GM19397 (cell line): ENCODE results near the gene ANKRD17.

Experiments
- ATAC-seq: cut with Tn5 transposase; IDR thresholded peaks from one replicate; pipeline ENCODE4 v1.9.1; 2021; ENCODE audit warnings: mild to moderate bottlenecking, moderate library complexity; ENCODE audit not compliant: unreplicated experiment

ANKRD17 gene

DNA sequence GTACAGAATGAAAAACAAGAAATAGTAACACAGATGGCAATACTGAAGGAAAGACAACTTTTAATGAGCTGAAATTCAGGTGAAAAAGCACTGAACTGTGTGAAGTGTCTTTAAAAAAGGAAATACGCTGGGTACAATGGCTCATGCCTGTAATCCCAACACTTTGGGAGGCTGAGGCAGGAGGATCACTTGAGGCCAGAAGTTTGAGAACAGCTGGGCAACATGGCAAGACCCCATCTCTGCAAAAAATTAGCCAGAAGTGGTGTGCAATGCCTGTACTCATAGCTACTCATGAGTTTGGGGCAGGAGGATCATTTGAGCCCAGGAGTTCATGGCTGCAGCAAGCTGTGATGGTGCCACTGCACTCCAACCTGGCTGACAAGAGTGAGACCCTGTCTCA is 129.3 kb downstream of the ANKRD17 start:
- ATAC-seq = no peak

DNA sequence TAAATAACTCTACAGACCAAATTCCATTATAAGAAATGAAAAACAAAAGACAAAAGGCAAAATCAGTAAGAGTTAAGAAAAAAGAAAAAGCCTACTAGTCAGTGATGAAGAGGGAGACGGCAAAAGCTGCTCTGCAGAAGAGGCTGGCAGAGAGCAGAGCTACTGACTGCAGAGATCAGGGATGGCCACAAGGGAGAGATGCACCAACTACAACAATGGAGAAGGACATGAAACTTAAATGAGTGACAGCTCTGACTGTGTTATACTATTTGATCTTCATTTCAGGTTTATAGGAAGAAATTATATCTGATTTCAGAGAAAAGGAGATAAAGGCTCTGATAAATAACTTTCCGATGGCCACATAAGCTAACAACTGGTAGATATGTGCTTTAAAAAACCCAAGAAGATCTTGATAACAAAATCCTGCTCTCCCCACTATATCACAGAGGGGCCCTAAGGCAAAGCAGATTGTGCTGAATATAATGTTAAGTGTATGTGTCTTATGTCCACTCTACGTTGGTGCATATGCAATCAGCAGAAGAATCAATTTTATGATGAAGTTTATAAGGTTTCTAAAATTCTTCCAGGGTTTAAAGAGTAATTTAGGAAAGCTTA is 130.7 kb downstream of the ANKRD17 start:
- ATAC-seq = no peak

DNA sequence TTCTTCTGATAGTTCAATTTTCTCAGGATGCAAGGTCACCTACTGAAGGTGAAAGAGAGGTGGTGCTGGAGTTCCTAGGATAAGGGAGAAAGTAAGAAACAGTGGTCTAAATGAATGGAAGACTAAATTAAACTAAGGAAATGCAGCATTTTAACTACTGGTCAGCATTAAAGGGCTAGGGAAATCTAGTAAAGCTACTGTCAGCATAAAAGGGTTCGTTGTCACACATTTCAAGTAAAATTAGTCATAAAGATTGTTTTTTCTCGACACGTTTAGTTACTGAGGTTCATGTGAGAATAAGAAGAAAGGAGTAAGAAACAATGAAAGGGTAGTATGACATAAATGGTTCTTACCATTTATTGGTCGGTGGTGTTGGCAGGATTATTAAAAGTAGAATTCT is 149.1 kb downstream of the ANKRD17 start:
- no peak for ATAC-seq

DNA sequence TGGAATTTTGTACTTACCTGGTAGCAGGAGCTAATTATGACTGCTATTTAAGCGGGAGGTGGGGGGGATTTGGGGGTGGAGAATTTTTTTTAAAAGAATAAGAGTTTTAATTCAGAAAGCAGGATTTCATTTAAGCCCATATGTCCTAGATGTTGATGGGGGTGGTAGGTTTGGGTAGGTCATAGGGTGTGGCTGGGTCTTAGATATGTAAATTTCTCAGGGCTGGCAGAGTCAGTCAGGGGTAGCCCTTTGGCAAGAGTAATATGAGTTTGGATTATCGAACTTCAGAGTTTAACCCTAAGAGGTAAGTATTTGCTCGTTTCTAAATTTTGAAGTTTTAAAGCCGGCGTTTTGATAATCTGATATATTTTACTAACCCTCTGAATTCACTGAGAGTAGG is 153.9 kb downstream of the ANKRD17 start:
- ATAC-seq = no peak

DNA sequence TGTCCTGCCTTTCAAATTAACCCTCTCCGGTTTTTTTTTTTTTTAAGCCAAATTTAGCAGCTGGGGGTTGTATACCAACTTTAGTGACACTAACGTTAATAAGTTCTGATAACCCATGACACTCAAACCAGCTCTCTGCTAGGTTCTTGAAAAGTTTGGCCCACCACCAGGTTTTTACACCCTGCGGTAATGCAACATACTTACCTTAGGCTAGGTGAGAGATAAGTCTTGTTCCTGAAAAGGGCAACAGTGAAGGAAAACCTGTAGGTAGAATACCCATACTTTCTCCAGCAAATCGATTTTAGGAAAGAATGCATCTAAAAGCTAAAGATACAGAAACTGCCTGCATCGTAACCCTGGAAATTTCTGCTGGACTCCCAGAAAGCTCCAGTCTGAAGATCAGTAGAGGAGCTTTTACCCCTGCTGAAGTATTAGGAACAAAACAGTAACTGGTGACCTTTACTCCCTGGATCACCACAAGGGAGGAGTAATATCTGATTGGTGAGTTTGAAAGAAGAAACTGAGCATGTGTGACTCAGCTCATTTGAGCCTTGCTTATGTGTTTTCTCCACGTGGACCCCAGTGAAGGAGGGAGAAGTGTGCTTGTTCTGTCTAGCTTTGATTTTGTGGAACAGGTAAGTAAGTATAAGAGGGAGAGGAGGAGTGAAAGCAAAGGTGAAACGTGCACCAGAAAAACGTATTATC is 154.6 kb downstream of the ANKRD17 start:
- no peak for ATAC-seq

DNA sequence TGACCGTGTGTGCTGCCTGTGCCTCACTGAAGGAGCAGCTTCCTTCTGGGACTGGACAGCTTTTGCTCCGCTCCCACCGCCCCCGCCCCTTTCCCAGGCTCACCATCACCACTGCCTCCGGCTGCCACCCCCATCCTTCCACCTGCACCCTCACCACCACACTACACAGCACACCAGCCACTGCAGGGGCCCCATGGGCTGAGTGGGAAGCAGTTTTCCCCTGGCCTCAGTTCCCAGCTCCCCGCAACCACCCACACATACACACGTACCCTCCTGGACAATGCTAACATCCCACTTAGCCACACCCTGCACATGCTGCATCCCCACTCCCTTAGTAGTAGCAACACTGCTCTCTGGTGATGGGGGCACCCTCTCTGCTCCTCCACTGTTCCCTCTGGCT is 159.5 kb downstream of the ANKRD17 start:
- no peak for ATAC-seq

DNA sequence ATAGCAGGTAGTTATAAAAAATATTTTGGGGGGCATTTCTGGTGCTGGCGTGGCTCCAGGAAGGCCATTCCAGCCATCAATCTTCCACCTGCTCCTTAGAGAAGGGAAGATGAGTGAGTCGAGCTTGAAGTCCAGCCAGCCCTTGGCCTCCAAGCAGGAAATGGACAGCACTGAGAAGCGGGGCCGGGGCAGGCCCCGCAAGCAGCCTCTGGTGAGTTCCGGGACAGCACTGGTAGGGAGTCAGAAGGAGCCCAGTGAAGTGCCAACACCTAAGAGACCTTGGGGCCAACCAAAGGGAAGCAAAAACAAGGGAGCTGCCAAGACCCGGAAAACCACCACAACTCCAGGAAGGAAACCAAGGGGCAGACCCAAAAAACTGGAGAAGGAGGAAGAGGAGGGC is 159.9 kb downstream of the ANKRD17 start:
- no peak for ATAC-seq

DNA sequence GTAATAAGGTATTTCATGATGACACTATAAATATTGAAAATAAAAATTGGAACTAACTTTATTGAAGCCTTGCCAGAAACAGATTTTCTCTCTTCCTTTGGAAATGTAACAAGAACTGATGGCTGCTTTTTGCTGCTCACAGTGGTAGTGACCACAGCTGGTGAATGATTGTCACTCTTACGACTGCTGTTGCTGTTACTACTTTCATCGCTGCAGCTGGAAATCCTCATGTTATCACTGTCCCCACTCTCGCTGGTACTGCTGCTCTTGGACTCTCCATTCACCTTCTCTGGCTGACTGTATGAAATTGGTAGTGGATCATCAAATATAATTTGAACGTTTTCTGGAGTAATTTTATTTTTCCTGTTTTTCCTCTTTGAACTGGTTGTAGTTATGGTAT is 160.6 kb downstream of the ANKRD17 start:
- ATAC-seq = no peak

DNA sequence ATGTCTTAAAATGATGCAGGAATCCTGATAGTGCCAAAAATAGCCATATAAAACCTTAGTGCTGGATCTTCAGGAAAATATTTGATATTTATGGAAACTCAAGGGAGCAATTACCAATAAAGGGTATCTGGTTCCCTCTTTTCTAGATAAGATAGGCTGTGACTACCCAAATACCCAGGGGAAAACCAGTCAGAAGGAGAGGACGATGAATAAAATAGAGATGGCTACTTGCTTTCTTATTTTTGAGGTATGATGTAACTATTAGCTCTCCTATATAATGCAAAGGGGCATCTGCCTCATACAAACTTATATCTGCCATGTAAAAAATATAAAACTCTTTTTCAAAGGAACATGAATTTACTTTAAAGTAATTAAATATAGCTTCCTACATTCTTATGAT is 165.7 kb downstream of the ANKRD17 start:
- no peak for ATAC-seq

DNA sequence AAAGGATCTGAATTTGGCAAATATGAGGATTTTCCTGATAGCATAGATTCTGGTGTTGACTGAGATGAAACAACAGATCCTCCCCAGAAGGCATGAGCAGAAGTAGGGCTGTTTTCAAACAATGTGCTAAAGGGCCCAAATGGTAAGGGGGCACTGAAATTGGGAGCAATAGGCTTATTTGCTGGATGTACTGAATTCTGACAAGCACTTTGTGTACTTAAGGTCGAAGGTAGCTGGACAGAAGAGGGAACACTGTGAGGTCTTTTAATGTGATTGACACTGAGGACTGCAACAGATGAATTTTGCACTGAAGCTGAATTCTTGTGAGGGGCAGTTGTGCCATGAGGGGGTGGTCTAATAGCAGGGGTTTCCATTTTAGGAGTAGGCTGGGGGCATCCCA is 167.9 kb downstream of the ANKRD17 start:
- no peak for ATAC-seq

DNA sequence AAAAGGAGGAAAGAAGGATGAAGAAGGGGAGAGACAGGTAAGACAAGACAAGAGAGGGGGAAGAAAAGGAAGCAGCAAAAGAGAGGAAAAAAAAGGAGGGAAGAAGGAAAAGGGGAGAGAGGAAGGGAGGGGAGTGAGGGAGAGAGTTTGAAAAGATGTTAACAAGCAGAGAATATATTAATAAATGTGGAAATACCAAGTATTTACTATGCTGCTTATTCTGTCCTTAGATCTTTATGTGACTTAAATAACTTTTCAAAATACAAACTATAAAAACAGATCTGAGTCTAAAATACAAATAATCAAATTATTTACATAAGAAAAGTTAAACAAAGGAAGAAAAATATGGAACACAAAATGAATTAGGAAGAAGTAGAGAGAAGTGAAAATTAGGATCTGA is 170.7 kb downstream of the ANKRD17 start:
- no peak for ATAC-seq

DNA sequence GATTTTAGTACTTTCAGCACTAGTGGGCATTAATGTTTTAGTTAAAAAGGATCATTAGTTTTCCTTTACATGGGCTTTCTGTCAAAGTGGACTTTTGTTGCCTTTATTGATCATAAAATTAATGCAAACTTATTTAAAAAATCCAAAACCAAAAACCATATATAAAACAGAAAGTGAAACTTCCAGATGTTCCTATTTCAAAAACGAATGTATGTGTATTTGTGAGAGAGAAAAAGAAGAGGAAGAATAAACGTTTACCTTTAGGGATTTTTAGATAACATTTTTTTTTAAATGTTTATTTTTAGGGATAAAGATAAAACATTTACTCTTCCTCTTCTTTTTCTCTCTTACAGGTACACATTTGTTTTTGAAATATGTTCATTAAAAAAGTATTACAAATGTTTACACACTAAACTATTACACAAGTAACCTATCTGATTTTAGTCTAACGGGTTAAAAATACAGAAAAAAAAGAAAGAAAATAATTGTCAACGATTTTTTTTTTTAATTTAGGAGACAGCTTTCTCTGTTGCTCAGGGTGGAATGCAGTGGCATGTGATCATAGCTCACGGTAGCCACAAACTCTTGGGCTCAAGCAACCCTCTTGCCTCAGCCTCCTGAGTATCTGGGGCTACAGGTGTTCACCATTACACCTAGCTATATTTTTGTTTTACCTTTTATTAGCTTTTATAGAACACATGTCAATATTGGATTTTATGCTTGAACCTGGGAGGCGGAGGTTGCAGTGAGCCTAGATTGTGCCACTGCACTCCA is 172.3 kb downstream of the ANKRD17 start:
- ATAC-seq = no peak

DNA sequence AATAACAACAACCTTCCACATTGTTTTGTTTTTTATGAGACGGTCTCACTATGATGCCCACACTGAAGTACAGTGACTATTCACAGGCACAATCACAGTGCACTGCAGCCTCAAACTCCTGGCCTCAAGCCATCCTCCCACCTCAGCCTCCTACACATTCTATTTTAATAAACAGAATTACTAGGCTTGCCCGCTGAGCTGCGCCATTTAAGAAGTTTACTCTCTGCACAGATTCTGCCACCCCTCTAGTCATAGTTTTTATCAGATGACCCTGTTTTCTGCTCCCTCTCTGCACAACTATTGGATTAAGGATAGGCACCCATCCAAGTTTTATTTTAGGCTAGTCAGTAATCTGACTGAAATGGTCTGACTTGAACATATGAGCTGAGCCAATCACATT is 177.8 kb downstream of the ANKRD17 start:
- ATAC-seq = no peak

DNA sequence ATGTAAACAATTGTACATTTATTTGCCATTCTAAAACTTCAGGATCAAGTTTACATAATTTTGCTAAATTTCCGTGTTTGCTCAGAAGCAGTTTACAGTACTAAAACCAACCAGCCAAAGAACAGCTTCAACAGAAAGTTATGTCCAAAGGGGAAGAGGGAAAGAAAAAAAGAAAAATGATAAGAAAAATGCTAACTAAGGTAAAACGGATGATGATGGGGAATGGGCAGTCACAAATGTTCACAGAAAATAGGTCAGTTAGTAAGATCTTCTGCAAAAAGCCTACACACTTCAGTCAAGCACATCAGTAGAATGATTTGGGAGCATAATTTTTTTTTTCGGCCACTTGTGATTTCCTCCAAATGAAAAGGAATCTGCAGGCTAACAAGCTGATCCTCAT is 182.8 kb downstream of the ANKRD17 start:
- no peak for ATAC-seq

DNA sequence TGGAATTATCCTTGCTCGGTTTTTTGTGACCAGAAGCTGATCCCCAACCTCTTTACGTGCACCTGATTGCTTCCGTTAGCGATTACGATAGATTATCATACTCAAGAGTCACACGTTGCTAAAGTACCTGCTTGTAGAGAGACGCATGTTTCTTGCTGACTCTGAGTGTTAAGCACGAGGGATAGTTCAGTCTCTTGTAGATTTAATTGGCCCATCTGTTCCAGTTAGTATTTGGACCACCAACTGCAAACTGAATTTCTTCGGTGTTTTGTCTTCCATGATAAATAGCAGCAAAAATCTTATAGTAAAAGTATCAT is 188.6 kb downstream of the ANKRD17 start:
- ATAC-seq = peak; percentile 6

DNA sequence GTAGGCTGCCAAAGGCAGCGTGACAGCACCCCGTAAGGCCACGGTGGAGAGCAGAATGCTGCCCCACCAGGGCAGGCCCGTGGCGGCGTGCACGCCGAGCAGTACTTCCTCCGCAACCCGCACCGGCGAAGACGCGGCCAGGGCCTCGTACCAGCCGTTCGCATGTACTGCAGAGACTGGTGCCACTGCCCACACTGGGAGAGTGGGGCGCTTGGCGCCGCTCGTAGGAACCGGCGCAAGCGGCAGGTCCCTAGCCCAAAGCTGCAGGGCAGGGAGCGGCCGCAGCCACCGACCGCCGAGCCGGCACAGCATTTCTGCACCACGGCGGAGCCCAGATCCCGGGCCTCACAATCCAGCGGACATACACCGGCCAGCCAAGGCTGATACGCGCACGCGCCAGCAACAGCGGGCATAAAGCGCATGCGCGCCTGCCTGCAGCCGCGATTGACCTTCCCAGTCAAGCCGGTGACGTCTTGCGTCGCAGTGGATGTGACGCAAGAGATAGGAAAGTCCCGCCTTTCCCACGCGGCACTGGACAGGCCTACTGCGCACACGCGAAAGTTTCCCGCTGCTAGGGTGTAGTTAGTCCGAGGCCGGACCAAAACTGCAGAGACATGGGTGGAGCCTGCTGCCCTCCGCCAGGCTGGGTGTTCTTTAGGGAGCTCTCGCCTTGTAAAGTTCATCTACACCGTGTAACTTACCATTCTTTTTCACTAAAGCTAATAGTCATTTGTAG is 189.1 kb downstream of the ANKRD17 start, which contains the start of gene COX18:
COX18 (minus strand) TSS at position 379 of the 736 bp plus-strand sequence; CDS start at position 312, 67 bp downstream.
- ATAC-seq = peak; percentile 84

DNA sequence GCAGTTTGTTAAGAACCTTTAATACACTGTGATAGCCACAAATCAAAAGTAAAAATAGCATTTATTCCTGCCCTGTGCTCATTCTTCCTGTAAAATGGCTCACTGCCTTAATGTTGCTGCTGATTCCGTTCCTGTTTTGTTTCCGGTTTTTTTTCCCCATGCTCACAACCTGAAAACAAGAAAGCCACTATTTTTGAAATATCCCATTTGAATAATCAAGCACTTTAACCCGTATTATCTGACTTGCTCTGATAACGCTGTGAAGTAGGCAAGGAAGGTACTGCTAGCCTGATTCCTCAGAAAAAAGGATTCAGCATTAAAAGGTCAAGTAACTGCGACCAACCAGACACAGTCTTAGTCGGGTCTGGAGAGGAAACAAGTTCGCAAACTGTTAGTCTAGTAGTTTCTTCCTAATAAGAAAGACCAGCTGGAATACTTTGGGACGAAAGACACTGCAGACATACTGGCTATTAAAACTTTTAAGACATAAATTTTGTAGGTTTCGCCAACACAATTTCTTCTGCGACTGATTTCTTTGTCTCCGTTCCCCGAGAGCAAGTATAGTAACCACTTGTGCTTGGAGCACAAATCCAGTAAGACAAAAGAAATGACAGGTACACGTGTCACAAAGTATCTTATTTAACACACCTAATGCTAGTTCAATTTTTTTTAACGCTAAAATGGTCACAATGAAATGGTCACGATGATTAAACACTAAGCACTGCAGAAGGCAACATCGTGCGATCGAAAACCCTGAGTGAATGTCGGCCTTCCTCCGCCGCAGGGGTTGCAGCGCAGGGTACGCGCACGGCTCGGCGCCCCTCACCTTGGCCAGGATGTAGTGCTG is 189.9 kb downstream of the ANKRD17 start:
- peak; percentile 1 for ATAC-seq

DNA sequence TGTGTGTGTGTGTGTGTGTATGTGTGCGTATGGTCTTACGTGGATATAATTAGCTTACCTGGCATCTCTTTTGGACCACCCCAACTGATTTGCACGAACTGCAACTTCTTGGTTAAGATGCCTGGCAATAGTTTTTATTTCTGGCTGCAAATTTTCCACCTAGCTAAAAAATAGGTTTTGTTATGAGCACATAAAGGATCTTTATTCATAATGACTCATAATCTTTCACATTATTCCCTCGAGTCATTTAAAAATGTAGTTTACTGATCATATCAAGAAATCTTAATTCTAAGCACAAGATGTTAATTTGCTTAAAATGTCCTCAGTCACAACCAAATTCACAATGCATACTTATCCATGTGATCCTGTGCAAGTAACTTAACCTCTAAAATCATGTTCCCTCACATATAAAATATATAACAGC is 190.6 kb downstream of the ANKRD17 start:
- ATAC-seq = no peak

DNA sequence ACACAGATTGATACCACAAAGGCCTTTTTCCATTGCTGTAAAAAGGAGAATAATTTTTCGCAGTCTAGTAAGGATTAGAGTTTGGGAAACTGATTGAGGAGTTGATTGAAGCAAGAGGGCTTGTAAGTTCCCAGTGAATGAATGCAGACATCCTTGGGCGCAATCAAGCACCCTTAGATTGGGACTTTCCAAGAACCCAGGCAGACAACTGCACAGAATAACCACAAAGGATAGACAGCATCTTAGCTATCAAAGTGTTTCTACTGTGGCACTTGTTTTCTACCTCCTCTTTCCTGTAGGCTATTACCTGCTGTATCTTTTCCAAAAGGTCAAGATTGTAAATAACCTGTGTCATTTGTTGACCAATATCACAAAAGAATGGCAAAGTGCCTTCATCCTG is 191.7 kb downstream of the ANKRD17 start:
- ATAC-seq = no peak

DNA sequence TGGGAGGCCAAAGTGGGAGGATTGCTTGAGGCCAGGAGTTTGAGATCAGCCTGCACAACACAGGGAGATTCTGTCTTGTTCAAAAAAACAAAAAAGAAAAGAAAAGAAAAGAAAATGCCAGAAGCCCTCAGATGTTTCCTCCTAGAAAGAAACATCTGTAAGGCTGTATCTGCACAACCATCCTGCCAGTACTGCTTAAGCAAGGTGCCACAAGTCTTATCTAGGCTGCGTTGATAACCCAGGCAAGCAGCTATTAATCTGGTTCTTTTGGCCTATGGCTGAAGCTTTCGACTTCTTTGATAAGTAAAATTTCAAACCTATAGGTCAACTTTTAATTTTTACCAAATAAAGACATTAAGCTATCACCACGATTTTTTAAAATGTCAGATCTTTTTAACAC is 192.2 kb downstream of the ANKRD17 start:
- ATAC-seq = no peak

DNA sequence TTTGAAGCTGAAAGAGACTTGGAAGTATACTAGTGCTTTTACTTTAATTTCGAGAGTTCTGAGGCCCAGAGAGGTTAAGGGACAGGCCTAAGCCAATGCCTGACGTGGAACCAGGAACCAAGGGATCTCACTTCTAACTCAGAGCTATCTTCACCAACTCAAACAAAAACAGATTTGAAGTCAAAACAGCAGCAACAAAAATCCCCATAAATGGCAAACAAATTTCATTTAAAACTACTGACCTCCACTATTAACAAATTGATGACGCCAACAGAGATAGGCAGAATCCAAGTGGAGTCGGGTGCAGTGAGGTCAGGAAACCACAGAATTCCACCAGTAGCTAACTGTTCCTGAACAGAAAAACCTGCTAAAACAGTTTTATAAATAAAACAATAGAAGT is 194.1 kb downstream of the ANKRD17 start:
- no peak for ATAC-seq
